ENCODE measurements around the gene EMC7.
A peak's percentile ranks its signal among the peaks of the same experiment; 100 is the strongest.
"Not testable (repeated sequence)": the region's sequence is repeated elsewhere in the genome, so short reads cannot be mapped to it uniquely, and the experiment has no call there.

The EMC7 gene

GRCh38 chr15:34101366-34102174 lies at the start of gene EMC7, which contains the start of gene PGBD4:
Gene EMC7, minus strand, starts transcription at chr15:34101862. Its CDS starts 23 bp downstream, at chr15:34101839.
Gene PGBD4, plus strand, starts transcription at chr15:34102083. Its CDS starts 449 bp downstream, at chr15:34102532.
- DNase-seq, result peak; percentile 99

GRCh38 chr15:34147371-34148140 lies 45.9 kb upstream of the EMC7 start:
- no peak for DNase-seq

GRCh38 chr15:34133511-34133910 lies 31.8 kb upstream of the EMC7 start:
- DNase-seq, result no peak

- no peak for DNase-seq
Observed at GRCh38 chr15:34132881-34133280, 31.2 kb upstream of the EMC7 start.

- no peak for DNase-seq
Observed at GRCh38 chr15:34128898-34129297, 27.2 kb upstream of the EMC7 start.

GRCh38 chr15:34126522-34126921 lies 24.9 kb upstream of the EMC7 start:
- no peak for DNase-seq

- no peak for DNase-seq
Observed at GRCh38 chr15:34125945-34126344, 24.3 kb upstream of the EMC7 start.

- no peak for DNase-seq
Observed at GRCh38 chr15:34124651-34125050, 23.0 kb upstream of the EMC7 start.

- DNase-seq, result no peak
Observed at GRCh38 chr15:34122771-34123183, 21.1 kb upstream of the EMC7 start.

GRCh38 chr15:34121786-34122185 lies 20.1 kb upstream of the EMC7 start:
- not testable (repeated sequence) for DNase-seq

- DNase-seq, result not testable (repeated sequence)
Observed at GRCh38 chr15:34120420-34120819, 18.8 kb upstream of the EMC7 start.

GRCh38 chr15:34119291-34119690 lies 17.6 kb upstream of the EMC7 start:
- no peak for DNase-seq

- DNase-seq, result no peak
Observed at GRCh38 chr15:34116620-34117019, 15.0 kb upstream of the EMC7 start.

- no peak for DNase-seq
Observed at GRCh38 chr15:34114739-34115138, 13.1 kb upstream of the EMC7 start.

- DNase-seq, result no peak
Observed at GRCh38 chr15:34114215-34114614, 12.6 kb upstream of the EMC7 start.

- DNase-seq, result no peak
Observed at GRCh38 chr15:34111488-34111887, 9.8 kb upstream of the EMC7 start.

GRCh38 chr15:34109797-34110663 lies 8.4 kb upstream of the EMC7 start:
- peak; percentile 28 for DNase-seq

- no peak for DNase-seq
Observed at GRCh38 chr15:34107315-34107714, 5.7 kb upstream of the EMC7 start.

GRCh38 chr15:34106423-34106822 lies 4.8 kb upstream of the EMC7 start:
- no peak for DNase-seq

GRCh38 chr15:34102175-34102925 lies 688 bp upstream of the EMC7 start:
- DNase-seq, result no peak

GRCh38 chr15:34099914-34100313 lies 1.7 kb downstream of the EMC7 start:
- no peak for DNase-seq

- DNase-seq, result no peak
Observed at GRCh38 chr15:34085746-34086145, 15.9 kb downstream of the EMC7 start.
